HepG2 (cell line): ENCODE results near the gene NCOA7. TPM values are rescaled to one million over a fixed set of nuclear protein-coding genes. Genes with fewer than 3 reads are reported as not detected.

Experiments used
- BCLAF1 ChIP-seq: fragments of 450-650 bp; IDR thresholded peaks from 2 replicates; pipeline ENCODE4 v1.6.1; 2017; ENCODE audit warnings: mild to moderate bottlenecking
- CSRNP1 ChIP-seq: sonication (generic); formaldehyde crosslinking; IDR thresholded peaks from 2 replicates; pipeline ENCODE4 v1.8.1; 2023; ENCODE audit warnings: mild to moderate bottlenecking, missing genetic modification reagents
- FOXO1 ChIP-seq: sonication (generic); formaldehyde crosslinking; IDR thresholded peaks from 2 replicates; pipeline ENCODE4 v1.4.0; 2020; ENCODE audit warnings: missing genetic modification reagents
- HNRNPUL1 ChIP-seq: fragments of 200-400 bp; formaldehyde crosslinking; IDR thresholded peaks from 2 replicates; pipeline ENCODE4 v1.6.1; 2017; ENCODE audit warnings: low read depth, mild to moderate bottlenecking, low read length, moderate library complexity
- MAFF ChIP-seq: IDR thresholded peaks from 2 replicates; pipeline ENCODE4 v1.6.1; 2011; ENCODE audit warnings: low read depth, low read length, improper control_type of control experiment
- MED1 ChIP-seq: sonication (generic); formaldehyde crosslinking; IDR thresholded peaks from 2 replicates; pipeline ENCODE4 v1.4.0; 2020; ENCODE audit warnings: missing genetic modification reagents
- SCMH1 ChIP-seq: sonication (generic); formaldehyde crosslinking; IDR thresholded peaks from 2 replicates; pipeline ENCODE4 v1.9.0; 2021; ENCODE audit warnings: missing genetic modification reagents, mild to moderate bottlenecking, borderline replicate concordance
- SP140L ChIP-seq: sonication (generic); formaldehyde crosslinking; IDR thresholded peaks from 2 replicates; pipeline ENCODE4 v1.4.0; 2020; ENCODE audit warnings: missing genetic modification reagents, borderline replicate concordance
- SPEN ChIP-seq: sonication (generic); formaldehyde crosslinking; IDR thresholded peaks from 2 replicates; pipeline ENCODE4 v1.5.1; 2020; ENCODE audit warnings: low read depth, mild to moderate bottlenecking, missing genetic modification reagents
- SRSF9 ChIP-seq: fragments of 200-400 bp; formaldehyde crosslinking; IDR thresholded peaks from 2 replicates; pipeline ENCODE4 v1.6.1; 2018; ENCODE audit warnings: borderline replicate concordance, mild to moderate bottlenecking, low read depth, low read length; ENCODE audit not compliant: insufficient read depth, poor library complexity, severe bottlenecking
- WIZ ChIP-seq: sonication (generic); formaldehyde crosslinking; IDR thresholded peaks from 2 replicates; pipeline ENCODE4 v1.5.1; 2020; ENCODE audit warnings: mild to moderate bottlenecking, missing genetic modification reagents
- ZNF3 ChIP-seq: IDR thresholded peaks from 2 replicates; pipeline ENCODE4 v1.7.0; 2017; ENCODE audit warnings: inconsistent platforms
- ZNF34 ChIP-seq: sonication (generic); formaldehyde crosslinking; IDR thresholded peaks from 2 replicates; pipeline ENCODE4 v1.4.0; 2020; ENCODE audit warnings: mild to moderate bottlenecking, missing genetic modification reagents, borderline replicate concordance
- ZNF44 ChIP-seq: sonication (generic); formaldehyde crosslinking; IDR thresholded peaks from 2 replicates; pipeline ENCODE4 v1.5.1; 2020; ENCODE audit warnings: mild to moderate bottlenecking, missing genetic modification reagents
- ZNF468 ChIP-seq: sonication (generic); formaldehyde crosslinking; IDR thresholded peaks from 2 replicates; pipeline ENCODE4 v1.8.0; 2022; ENCODE audit warnings: mild to moderate bottlenecking, moderate library complexity, missing genetic modification reagents
- ZNF557 ChIP-seq: sonication (generic); formaldehyde crosslinking; IDR thresholded peaks from 2 replicates; pipeline ENCODE4 v1.4.0; 2020; ENCODE audit warnings: missing genetic modification reagents
- ZNF589 ChIP-seq: sonication (generic); formaldehyde crosslinking; conservative IDR thresholded peaks from 2 replicates; pipeline ENCODE4 v1.8.0; 2022; ENCODE audit warnings: mild to moderate bottlenecking, moderate library complexity, missing genetic modification reagents
- ZNF766 ChIP-seq: sonication (generic); formaldehyde crosslinking; IDR thresholded peaks from 2 replicates; pipeline ENCODE4 v1.5.0; 2020; ENCODE audit warnings: missing genetic modification reagents, borderline replicate concordance
- ZNF772 ChIP-seq: sonication (generic); formaldehyde crosslinking; IDR thresholded peaks from 2 replicates; pipeline ENCODE4 v1.5.0; 2020; ENCODE audit warnings: mild to moderate bottlenecking, missing genetic modification reagents
- ZNF776 ChIP-seq: sonication (generic); formaldehyde crosslinking; IDR thresholded peaks from 2 replicates; pipeline ENCODE4 v1.4.0; 2020; ENCODE audit warnings: mild to moderate bottlenecking, missing genetic modification reagents
- polyA plus RNA-seq, 8 experiments: library from polyadenylated mRNA; depleted of rRNA in 3 of 8; stranded (reverse) in 7 of 8; unstranded in 1 of 8; fragments of >200 nt; fragmentation: Illumina TruSeq in 4 of 8; extraction: Trizol in 4 of 8; gene quantifications; 2 replicates each; pipeline versions ENCODE4 v1.2.1 to v1.2.3, GENCODE V29; 2011 to 2016; ENCODE audit warnings: low read depth in 4 of 8, missing spikeins in 1 of 8, mixed read lengths in 1 of 8; ENCODE audit not compliant: insufficient read depth in 1 of 8
- total RNA-seq, 5 experiments: library from RNA; depleted of rRNA; stranded (reverse); fragments of >200 nt; fragmentation: Illumina TruSeq; extraction: Trizol; gene quantifications; 2 replicates each; pipeline ENCODE4 v1.2.3, GENCODE V29; 2016; ENCODE audit warnings: low read depth in 1 of 5
- TF ChIP-seq, protein P1 (sequence below): sonication (generic); formaldehyde crosslinking; IDR thresholded peaks from 2 replicates; pipeline ENCODE4 v1.5.0; 2020; ENCODE audit warnings: mild to moderate bottlenecking, missing genetic modification reagents, borderline replicate concordance

Gene NCOA7
- total and polyA plus RNA-seq, 2 of the 13 experiments (the other 11 are each of a cell fraction or from before 2014, with no cell fraction given), result 13.6 to 20.8 TPM

DNA sequence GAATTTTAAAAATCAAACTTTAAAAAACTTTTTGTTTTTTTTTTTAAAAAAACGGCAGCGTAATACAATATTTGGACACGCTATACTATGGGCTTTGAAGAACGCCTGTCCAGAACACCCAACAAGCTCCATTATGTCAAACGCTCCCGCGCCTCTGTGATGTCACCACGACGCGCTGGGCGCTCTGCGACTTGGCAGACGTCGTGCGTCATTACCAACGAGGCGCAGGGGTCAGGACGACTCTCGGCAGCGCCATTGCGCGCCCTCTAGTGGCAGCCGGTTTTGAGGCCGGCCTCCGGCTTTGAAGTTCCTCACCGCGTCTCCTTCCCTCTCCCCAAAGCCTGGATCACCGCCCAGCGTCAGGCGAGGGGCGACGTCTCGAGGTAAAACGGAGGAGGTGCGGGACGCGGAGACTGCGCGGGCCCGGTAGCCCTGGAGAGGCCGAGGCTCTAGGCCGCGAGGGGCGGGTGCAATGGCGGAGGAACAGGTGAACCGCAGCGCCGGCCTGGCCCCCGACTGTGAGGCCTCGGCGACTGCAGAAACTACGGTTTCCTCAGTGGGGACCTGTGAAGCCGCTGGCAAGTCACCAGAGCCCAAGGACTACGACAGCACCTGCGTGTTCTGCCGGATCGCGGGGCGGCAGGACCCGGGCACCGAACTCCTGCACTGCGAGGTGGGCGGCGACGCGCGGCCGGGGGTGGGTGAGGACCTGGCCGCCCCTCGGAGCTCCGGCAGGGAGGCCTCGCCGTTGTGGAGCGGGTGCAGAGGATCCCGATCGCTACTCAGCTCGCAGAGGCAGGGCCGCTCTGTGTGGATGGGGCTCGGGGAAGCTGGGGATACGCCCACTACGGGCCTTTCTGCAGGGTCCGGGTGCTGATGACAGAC lies 166.0 kb downstream of the NCOA7 start, which contains the start of gene HINT3 (continued):
- no peak for TF ChIP-seq BCLAF1
- peak; percentile 98 for TF ChIP-seq ZNF772 (CRISPR knock-in tag)
- TF ChIP-seq ZNF468, result no peak; the same call in 1 of the 2 replicates
- TF ChIP-seq SRSF9, result no peak
- peak; percentile 98 for TF ChIP-seq SPEN
- peak; percentile 55; the same call in 1 of the 2 replicates for TF ChIP-seq ZNF44 (CRISPR knock-in tag)
- TF ChIP-seq HNRNPUL1, result peak; percentile 21; the same call in 1 of the 2 replicates
- peak; percentile 89; the same call in 1 of the 2 replicates for TF ChIP-seq ZNF776 (CRISPR knock-in tag)
- 0 out of 2 replicates have a peak, but pooled peaks have one; percentile 51 for TF ChIP-seq ZNF34 (CRISPR knock-in tag)
- no peak for TF ChIP-seq ZNF3 (CRISPR knock-in tag)
- TF ChIP-seq SCMH1 (CRISPR knock-in tag), result no peak
- peak; percentile 96 for TF ChIP-seq WIZ (CRISPR knock-in tag)
- TF ChIP-seq FOXO1 (CRISPR knock-in tag), result peak; percentile 90
- TF ChIP-seq MAFF, result no peak
- TF ChIP-seq ZNF766 (CRISPR knock-in tag), result peak; percentile 83
- peak; percentile 59 for TF ChIP-seq ZNF557
- TF ChIP-seq, protein P1, sequence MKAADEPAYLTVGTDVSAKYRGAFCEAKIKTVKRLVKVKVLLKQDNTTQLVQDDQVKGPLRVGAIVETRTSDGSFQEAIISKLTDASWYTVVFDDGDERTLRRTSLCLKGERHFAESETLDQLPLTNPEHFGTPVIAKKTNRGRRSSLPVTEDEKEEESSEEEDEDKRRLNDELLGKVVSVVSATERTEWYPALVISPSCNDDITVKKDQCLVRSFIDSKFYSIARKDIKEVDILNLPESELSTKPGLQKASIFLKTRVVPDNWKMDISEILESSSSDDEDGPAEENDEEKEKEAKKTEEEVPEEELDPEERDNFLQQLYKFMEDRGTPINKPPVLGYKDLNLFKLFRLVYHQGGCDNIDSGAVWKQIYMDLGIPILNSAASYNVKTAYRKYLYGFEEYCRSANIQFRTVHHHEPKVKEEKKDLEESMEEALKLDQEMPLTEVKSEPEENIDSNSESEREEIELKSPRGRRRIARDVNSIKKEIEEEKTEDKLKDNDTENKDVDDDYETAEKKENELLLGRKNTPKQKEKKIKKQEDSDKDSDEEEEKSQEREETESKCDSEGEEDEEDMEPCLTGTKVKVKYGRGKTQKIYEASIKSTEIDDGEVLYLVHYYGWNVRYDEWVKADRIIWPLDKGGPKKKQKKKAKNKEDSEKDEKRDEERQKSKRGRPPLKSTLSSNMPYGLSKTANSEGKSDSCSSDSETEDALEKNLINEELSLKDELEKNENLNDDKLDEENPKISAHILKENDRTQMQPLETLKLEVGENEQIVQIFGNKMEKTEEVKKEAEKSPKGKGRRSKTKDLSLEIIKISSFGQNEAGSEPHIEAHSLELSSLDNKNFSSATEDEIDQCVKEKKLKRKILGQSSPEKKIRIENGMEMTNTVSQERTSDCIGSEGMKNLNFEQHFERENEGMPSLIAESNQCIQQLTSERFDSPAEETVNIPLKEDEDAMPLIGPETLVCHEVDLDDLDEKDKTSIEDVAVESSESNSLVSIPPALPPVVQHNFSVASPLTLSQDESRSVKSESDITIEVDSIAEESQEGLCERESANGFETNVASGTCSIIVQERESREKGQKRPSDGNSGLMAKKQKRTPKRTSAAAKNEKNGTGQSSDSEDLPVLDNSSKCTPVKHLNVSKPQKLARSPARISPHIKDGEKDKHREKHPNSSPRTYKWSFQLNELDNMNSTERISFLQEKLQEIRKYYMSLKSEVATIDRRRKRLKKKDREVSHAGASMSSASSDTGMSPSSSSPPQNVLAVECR, result peak; percentile 97
- no peak for TF ChIP-seq SP140L (CRISPR knock-in tag)
- TF ChIP-seq ZNF589 (CRISPR knock-in tag), result peak; percentile 53; the same call in 1 of the 2 replicates
- TF ChIP-seq CSRNP1 (CRISPR knock-in tag), result peak; percentile 71; the same call in 1 of the 2 replicates
- TF ChIP-seq MED1, result peak; percentile 85
